PFSK-1 (cell line): ENCODE data around the gene ADAP1.

Experiments
- POLR2AphosphoS5 ChIP-seq: IDR thresholded peaks from 2 replicates; pipeline ENCODE4 v1.6.1; 2012; ENCODE audit warnings: low read depth, mild to moderate bottlenecking, control low read depth, low read length, moderate library complexity
- REST ChIP-seq, 2 experiments: IDR thresholded peaks; 2 replicates each; pipeline versions ENCODE4 v1.6.1 to v1.8.0; 2011 to 2012; ENCODE audit warnings: low read depth in 2 of 2, low read length in 2 of 2, control low read depth in 1 of 2, inconsistent platforms in 1 of 2, mild to moderate bottlenecking in 1 of 2, moderate library complexity in 1 of 2; ENCODE audit not compliant: insufficient read depth in 1 of 2
- SIN3A ChIP-seq: IDR thresholded peaks from 2 replicates; pipeline ENCODE4 v1.6.1; 2012; ENCODE audit warnings: mild to moderate bottlenecking, low read length, moderate library complexity, borderline replicate concordance; ENCODE audit not compliant: insufficient read depth
- TAF1 ChIP-seq: IDR thresholded peaks from 2 replicates; pipeline ENCODE4 v1.6.1; 2012; ENCODE audit warnings: low read length, control low read depth, borderline replicate concordance; ENCODE audit not compliant: insufficient read depth

GRCh38 chr7:970744-971143 is 16.3 kb upstream of the ADAP1 start:
- no peak for TF ChIP-seq POLR2AphosphoS5
- TF ChIP-seq REST (IDR thresholded peaks at IDR 0.05; ENCODE audit: insufficient read depth in 1 of 2, low read depth in 2 of 2, low read length in 2 of 2): no peak
- no peak for TF ChIP-seq TAF1
- TF ChIP-seq SIN3A: no peak
